ENCODE results near the gene HDAC4.

The HDAC4 gene

DNA sequence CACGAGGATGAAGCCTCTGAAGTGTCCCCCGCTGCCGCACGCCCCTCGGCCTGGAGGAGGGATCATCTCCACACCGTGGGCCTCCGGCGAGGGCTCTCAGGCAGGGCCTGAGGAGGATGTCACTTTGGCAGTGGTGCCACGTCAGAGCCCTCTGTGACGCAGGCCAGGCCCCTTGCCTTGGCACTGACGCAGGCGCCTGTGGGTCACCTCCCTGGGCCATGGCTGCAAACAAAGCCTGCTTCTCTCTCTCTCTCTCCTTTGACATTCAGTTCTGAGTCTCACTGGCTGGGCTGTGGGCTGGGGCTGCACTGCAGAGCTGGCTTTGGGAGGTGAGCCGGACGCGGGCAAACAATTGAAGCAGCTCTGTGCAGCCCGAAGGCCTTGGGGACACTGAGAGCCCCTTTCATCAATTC is 279.2 kb downstream of the HDAC4 start:
- DNase-seq (ENCODE audit: low spot score): no peak

DNA sequence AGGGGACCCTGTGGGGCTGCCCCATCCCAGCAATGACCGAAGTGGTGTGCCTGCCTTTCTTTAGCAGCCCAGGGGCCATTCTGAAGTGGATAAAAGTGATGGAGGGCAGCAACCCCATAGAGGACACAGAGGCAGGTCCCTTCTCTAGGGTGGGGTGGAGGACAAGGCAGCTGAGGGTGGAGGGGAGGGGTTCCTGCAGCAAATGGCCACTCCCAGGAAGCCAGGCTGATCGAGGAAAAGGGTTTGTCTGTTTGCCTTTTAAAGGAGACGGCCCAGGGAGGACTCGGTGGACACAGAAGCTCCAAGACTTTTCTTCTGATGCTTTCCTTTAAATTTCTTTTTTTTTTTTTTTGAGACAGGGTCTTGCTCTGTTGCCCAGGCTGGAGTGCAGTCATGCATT is 280.2 kb downstream of the HDAC4 start:
- no peak for DNase-seq (ENCODE audit: low spot score)

DNA sequence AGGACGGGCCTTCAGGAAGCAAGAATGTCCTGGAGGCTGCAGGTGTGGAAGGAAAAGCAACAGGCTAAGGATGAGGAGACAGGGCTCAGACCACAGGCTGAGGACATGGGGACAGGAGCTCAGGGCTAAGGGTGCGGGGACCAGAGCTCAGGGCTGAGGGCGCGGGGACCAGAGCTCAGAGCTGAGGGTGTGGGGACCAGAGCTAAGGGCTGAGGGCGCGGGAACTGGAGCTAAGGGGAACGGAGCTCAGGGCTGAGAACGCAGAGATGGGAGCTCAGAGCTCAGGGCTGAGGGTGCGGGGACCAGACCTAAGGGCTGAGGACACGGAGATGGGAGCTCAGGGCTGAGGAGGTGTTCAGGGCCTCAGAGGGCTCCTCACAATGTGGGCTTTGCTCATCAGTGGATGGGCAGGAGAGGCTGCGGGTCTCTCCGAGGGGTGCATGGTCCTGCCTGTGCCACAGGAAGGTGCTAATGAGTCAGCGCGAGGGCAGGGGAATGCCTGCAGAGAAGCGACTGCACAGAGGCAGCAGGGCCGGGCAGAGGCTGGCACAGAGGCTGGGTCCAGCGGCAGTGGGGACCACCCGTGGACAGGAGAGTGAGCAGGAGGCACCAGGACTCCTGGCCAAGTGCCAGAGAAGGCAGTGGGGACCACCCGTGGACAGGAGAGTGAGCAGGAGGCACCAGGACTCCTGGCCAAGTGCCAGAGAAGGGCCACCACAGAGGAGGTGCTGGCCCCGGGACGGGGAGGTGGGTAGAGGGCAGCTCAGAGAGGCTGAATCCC is 281.3 kb downstream of the HDAC4 start:
- no peak for DNase-seq (ENCODE audit: low spot score)

DNA sequence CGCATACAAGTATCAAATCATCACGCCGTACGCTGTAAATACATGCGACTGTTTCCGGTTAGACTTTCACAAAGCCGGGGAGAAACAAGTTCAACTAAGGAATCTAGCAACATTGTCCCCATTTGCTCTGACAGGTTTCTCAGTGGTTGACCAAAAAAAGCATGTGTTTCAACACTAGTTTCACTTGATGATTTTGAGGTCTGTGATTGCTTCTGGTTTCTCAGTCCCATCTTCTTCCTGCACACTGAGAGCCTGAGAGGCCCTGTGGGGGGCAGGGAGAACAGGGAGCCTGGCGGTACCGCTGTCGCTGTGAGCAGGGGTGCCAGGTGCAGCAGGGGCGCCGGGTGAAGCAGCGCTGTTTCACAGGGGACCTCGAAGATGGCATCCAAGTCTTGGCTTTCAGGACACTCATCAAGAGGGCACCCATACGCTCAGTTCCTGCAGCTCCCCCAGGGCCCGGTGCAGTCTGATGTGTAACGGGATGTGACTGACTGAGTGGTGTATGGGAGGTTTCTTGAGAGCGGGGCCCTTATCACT is 282.1 kb downstream of the HDAC4 start:
- DNase-seq (ENCODE audit: low spot score): no peak

DNA sequence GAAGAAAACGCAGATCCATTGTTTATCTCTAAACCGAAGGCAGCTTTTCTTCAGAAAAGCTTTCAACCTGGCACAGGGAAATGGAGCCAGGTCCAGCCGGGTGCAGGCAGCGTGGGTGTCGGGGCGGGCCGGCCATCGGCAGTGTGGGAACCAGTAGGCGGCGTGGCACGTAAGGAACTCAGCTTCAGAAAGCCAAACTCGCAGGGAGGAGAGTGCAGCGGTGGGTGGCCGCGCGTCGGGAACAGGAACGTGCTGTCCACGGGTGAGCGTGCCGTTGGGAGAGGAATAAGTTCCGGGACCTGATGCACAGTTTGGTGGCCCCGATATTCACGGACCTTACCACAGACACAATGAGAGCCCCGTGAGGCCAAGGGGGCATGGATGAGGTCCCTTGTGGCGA is 282.6 kb downstream of the HDAC4 start:
- no peak for DNase-seq (ENCODE audit: low spot score)

DNA sequence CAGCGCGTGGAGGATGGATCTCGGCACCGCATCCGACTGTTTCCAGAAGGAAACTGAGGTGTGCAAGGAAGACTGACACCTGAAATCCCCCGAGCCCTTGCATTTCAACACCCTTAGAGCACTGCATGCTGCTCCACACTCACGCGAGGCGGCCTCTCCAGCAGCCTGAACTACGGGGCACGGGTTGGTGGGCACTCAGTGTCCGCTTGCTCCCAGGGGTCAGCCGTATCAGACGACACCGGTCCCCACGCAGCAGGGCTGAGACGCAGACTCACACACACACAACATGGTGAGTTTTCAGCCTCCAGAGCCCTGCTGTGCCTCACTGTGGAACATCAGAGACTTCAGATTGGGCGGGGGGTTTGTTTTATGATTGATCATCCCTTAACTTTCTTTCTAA is 283.0 kb downstream of the HDAC4 start:
- no peak for DNase-seq (ENCODE audit: low spot score)

DNA sequence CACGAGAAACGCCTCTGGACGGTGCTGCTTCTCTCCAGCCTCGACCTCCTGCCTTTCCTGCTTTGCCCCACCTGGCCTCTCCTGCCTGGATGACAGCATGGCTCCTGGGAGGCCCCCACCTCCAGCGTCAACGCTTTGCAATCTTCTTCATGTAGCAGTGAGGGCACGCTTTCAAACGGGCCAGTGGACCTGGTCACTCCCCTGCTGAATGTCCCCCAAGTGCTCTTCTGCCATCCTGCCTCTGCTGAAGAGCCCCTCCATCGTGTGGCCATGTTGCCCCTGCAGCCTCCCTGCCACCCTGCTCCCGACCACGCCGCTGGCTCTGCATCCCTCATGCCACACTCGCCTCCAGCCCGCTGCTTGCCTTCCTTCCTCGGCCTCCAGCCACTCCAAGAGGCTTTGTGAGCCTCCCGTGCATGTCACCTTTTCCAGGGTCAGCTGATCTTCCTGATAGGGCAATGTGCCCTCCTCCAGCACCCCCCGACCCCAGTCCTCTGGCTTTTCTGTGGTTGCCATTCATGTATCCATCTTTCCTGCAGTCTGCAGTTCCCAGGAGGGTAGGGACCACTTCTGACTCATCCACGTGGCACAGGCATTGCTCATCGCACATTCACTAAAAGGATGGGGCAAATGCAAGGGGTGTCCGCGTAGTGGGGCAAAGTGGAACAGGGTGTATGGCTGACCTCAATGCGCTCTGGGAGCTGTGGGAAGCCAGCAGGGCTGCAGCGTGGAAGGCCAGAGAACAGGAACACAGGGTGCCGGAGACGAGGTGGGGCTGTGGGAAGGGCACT is 284.2 kb downstream of the HDAC4 start:
- DNase-seq (ENCODE audit: low spot score): no peak

DNA sequence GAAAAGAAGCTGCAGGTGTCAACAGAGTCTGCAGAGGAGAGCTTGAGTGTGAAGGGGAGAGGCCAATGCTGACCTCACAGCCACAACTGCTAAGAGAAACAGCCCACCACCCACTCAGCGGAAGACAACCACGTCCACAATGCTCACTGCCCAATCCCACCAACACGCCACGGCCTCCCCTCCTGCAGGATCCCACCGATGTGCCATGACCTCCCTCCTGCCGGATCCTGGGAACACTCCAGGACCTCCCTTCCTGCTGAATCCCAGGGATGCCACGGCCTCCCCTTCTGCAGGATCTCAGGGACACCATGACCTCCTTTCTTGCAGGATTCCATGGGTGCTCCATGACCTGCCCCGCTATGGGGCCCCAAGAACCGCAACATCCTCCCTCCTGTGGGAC is 285.2 kb downstream of the HDAC4 start:
- no peak for DNase-seq (ENCODE audit: low spot score)

DNA sequence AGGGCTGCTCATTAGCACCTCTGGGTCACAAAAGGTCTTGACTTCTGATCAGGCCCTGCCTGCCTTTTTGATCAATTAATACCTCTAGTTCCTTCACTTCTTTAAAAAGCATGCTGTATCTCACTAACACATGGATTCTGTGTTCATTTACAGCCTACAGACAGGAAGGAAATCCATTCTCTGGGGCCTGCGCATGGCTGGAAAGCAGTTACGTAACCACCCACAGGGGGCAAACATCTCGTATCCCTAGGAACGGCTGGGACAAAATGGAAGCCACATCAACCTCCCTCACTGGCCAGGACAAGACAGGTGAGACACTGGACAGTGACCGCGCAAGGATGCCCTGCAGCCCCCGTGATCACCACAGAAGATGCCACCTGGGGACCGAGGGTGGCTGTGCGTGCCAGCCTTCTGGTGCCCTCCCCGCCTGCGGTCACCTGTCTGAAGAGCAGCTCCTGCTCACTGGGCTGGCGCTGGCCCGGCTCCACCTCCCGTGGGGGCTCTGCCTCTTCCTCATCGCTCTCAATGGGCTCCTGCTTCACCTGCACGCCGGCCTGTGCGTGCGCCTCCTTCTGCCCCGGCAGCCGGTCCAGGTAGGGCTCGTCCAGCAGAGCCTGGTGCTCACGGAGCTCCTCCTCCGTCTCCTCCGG is 286.1 kb downstream of the HDAC4 start:
- DNase-seq (ENCODE audit: low spot score): no peak

DNA sequence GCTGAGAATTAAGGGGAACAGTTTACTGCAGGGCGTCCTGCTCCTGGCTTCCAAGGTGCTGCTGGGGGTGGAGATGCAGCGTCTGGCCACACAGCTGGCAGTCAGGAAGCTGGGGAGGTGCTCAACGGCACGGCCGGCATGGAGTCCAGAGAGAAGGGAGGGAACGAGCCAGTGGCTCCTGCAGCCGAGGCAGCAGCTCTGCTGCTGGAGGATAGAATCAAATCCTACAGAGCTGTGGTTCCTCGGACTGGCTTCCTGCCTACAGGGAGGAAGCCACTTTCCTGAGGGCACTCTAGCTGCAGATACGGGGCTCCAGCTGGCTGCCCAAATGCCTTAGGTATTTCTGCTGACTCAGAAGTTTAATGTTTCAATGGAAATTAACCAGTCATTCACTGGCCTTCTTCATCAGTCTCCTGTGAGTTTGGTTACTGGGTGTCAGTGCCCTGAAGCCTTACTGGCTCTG is 286.7 kb downstream of the HDAC4 start:
- DNase-seq (ENCODE audit: low spot score): peak; percentile 63

DNA sequence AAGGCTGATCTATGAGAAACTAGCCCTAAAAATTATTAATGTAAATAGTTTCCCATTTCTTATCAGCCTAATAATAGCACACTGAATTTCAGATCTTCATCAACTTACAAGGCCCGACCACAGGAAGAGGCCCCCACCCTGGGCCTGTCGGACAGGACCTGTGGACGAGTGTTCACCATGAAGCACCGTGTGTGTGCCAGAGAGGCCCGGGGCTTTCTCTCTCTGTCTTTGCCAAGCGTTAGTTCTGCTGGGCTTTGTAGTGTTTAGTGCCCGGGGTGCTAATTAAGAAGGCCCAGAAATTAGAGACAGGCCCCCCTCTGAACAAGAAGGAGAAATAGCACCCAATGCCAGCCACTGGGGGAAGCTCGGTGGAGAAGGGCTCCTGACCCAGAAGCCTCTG is 287.2 kb downstream of the HDAC4 start:
- DNase-seq (ENCODE audit: low spot score): no peak

DNA sequence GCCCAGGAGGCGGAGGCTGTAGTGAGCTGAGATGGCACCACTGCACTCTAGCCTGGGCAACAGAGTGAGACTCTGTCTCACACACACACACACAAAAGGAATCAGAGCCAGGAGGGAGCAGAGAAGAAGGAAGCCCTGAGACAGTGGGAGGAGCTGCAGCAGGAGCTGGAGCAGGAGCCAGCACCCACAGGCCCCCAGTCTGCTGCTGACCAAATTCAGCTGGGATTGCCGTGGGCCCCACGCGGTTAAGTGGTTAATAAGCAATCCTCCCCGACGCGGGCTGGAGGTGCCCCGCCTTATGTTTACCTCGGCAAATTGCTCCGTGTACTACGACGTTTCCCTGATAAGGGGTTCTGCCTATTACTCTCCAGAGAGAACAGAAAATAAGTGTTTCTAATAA is 287.6 kb downstream of the HDAC4 start:
- peak; percentile 58 for DNase-seq (ENCODE audit: low spot score)

DNA sequence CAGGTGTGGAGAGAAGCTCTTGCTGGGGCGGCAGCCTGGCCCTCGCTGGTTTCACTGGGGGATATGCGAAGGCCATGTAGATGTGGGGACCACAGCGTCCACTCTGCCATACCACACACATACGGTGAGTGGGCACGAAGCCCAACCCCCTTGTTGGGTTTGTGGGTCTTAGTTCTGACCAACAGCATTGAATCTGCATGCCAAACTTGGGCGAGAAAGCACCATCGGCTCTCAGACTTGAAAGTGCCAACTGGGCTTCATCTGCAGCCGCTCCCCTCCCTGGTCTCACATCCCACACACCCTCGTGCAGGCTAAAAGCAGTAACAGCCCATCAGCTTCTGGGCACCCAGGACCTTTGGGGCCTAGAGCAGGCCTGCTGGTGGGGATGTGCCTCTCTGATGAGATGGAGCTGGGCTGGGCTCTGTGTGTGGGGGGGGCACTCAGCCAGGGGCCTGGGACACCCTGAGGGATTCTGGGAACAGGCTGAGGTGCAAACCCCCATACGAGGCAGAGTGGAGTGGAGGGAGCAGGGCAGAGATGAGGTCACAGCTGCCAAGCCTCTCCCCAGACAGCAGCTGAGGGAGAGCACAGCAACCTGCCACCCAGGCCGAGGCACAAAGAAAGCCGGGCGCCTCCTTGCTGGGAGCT is 288.6 kb downstream of the HDAC4 start:
- no peak for DNase-seq (ENCODE audit: low spot score)

DNA sequence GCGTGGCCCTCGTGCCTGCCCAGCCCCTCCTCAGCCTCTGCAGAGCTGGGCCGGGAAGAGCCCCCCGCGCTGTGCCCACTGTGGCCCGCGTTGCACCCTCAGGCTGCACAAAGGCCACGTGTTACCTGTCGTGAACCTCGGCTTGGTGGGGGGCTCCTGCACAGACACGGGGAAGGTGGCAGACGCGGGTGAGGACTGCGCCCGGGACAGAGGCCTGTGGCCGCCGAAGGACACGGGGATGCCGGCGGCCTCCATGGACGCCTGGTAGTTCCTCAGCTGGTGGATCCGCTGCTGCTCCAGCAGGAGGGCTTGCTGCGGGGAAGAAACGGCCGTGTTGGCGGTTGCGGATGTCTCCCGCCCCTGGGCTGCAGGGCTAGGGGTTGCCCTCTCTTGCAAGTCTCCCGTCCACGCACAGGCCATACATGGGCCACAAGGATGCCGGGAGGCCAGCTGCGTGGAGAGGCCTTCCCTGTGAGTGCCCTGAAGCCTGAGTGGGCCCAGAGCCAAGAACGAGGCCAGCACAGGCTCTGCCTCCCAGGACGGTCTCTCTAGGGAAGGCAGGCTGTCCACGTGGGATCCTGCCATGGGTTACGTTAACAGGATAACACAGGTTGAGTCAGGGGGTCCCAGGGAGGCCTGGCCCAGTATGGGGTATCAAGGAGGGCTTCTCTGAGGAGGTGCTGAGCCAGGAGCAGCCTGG is 289.3 kb downstream of the HDAC4 start:
- no peak for DNase-seq (ENCODE audit: low spot score)

DNA sequence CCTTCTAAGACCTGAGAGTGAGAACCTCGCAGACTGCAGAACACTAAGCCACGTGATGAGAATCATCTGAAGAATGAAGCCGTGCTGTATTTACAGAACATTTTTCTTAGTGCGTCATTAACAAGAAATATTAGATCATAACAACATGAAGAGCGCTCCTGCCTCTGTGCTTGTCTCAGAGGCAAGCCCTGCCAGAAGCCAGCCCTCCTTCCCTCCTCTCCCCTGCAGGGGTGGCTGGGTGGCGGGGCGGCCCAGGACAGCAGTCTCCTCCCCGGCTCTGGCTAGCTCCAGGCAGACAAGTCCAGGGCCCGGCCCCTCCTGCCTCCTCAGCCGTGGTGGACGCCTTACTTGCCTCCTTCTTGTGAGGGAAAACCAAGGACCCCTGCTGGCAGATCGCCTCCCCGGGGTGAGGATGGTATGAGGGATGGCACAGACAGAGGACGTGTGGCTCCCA is 290.2 kb downstream of the HDAC4 start:
- DNase-seq (ENCODE audit: low spot score): no peak

DNA sequence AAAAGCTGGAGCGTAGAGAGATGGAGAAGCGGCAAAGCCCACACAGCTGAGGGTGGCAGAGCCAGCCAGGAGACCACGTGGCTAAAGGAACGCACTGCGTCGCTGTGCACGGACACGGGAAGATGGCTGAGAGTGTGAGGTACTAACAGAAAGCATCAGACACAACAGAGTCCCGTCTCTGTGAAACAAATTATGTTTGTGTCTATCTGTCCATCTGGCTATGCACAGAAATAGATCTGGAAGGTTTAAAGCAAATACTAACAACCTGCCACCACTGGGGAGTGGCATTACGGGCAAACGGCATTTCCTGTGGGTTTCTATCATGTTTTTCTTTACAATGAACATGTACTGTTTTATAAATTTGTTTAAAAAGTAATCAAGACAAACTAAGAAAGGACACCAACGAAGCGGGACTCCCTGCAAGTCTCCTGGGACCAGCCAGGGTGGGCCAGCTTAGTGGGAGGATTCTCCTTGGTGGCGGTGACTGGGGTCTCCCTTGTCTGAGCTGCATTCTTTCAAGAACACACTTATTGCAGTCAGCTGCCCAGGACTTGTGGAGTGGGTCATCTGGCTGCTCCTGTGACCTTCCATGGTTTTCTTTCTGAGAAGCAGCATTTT is 290.8 kb downstream of the HDAC4 start:
- DNase-seq (ENCODE audit: low spot score): no peak

DNA sequence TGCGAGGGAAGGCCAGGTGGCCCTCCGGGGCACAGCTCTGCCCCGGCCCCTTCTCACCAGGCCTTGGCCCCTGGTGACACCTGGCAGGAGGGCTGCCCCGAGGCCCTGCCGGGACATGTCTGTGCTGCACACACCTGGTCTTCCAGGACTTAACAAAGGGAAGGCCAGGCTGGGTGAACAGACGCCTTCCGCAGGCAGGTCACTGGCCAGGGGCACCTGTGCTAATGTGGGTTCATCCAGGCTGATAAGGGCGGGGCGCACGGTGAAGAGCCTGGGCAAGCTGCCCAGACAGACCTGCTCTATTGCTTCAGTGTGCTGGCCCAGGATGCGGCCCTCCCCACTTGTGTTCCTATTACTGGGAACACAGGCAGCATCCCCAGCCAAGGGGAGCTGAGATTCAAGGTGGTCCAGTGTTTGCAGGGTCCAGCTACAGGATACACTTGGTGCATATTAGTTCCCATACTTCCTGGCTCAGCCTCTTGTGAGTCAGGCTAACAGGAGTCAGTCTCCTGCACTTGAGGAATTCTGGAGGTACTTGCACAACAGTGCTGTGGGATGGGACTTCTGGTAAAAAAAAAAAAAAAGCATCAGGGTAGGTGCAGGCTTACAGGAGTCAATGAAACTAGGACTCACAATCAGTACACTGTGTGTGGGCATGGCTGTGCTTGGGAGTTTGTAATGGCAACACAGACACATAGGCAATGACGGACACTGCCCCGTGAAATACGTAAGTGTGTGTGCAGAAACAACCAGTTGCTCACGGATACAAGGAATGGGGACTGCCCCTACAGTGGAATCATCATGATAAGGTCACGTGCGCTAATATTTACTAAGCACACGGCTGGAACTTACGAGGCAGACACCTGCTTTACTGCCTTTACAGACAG is 291.5 kb downstream of the HDAC4 start:
- DNase-seq (ENCODE audit: low spot score): peak; percentile 58

DNA sequence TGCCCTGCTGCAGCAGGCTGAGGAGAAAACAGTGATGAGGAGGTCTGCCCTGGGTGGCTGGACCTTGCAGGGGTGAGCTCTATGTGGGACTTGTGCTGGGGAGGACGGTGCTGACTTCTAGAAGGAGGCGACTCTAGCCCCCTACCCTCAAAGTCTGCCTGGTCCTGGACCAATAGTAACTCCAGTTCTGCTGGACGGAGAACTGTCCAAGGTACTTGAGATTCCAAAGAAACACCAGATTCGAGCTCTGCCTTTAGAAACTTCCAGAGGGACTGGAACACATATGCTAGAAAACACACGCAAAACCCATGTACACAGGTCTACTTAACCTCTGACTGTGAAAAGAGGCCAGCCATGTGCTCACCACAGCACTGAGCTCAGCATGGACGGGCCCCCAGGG is 292.4 kb downstream of the HDAC4 start:
- DNase-seq (ENCODE audit: low spot score): no peak

DNA sequence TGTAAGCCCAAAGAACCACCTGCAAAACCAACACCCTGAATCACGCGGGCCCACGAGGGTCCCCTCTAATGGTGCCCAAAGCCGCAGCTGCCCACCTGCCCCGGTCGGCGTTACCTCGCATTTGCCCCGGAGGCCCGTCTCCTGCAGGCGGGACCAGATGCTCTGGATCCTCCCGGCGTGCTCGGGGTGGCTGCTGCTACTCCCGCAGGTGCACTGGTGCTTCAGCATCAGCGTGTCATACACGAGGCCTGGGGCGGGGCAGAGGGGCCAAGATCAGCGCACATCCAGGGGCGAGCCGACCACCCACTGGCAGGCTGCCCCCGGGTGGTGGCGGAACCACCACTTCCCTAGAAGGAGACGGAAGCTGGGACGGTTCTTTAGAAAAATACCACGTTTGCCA is 292.9 kb downstream of the HDAC4 start:
- no peak for DNase-seq (ENCODE audit: low spot score)

DNA sequence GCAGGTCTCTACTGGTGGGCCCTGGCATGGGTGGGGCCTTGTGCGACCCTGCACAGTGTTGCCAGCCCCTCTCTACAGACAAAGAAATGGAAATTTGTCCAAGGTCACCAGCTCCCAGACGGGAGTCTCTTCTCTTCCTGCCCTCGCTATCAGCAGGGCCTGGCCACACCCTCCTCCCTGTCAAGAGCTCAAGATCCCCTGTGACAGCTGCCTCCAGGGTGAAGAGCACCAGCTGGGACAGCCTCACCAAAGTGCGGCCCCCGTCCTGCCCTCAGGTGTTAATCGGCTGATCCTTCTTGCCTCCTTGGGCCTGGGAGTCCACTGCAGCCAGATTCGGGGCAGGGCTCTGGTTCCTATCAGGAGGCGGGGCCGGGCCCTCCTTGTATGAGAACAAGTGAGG is 293.9 kb downstream of the HDAC4 start:
- DNase-seq (ENCODE audit: low spot score): no peak
